ENCODE results near the gene APAF1.

GRCh38 chr12:98606359-98606988, 38.6 kb upstream of the APAF1 start:
- TF ChIP-seq, protein P1, sequence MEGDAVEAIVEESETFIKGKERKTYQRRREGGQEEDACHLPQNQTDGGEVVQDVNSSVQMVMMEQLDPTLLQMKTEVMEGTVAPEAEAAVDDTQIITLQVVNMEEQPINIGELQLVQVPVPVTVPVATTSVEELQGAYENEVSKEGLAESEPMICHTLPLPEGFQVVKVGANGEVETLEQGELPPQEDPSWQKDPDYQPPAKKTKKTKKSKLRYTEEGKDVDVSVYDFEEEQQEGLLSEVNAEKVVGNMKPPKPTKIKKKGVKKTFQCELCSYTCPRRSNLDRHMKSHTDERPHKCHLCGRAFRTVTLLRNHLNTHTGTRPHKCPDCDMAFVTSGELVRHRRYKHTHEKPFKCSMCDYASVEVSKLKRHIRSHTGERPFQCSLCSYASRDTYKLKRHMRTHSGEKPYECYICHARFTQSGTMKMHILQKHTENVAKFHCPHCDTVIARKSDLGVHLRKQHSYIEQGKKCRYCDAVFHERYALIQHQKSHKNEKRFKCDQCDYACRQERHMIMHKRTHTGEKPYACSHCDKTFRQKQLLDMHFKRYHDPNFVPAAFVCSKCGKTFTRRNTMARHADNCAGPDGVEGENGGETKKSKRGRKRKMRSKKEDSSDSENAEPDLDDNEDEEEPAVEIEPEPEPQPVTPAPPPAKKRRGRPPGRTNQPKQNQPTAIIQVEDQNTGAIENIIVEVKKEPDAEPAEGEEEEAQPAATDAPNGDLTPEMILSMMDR (IDR thresholded peaks at IDR 0.05): no peak
- no peak for TF ChIP-seq POLR2A (IDR thresholded peaks at IDR 0.05)
